Colonic mucosa (tissue), 4 donors: ENCODE results near the gene OPCML. TPM values are rescaled to one million over a fixed set of nuclear protein-coding genes. Genes with fewer than 3 reads are reported as not detected.

Experiments
- DNase-seq: peaks from one replicate; pipeline ENCODE4 v3.0.0-alpha.2; 2020
- H3K27ac ChIP-seq: fragments of 200-600 bp; one replicate; pipeline ENCODE4 v1.8.0; 2021
- H3K27me3 ChIP-seq: fragments of 200-600 bp; one replicate; pipeline ENCODE4 v1.8.0; 2021
- H3K36me3 ChIP-seq: fragments of 200-600 bp; one replicate; pipeline ENCODE4 v1.8.0; 2021
- H3K4me1 ChIP-seq: fragments of 200-600 bp; one replicate; pipeline ENCODE4 v1.8.0; 2021; ENCODE audit warnings: mild to moderate bottlenecking
- H3K4me3 ChIP-seq: fragments of 200-600 bp; one replicate; pipeline ENCODE4 v1.8.0; 2021
- H3K9ac ChIP-seq, 2 donors: one replicate each; pipeline ENCODE4 v1.7.0; 2013; ENCODE audit warnings: control low read depth in 2 of 2, low read depth in 2 of 2, low read length in 2 of 2
- H3K9me3 ChIP-seq: fragments of 200-600 bp; one replicate; pipeline ENCODE4 v1.8.0; 2021
- intact Hi-C: fragments of 100-400 bp; cut with DNase I; formaldehyde crosslinking; loops from one replicate; pipeline ENCODE4 v1.14.1; 2022
- total RNA-seq, 2 donors: library from RNA; stranded (reverse); fragmentation: NEBNext Ultra II Directional in 1 of 2; extraction: Animal tissue kit (Norgen Biotek cat#: 25700) in 1 of 2; gene quantifications; one replicate each; pipeline ENCODE4 v1.2.1, GENCODE V29; 2021
- TF ChIP-seq, protein P1 (sequence below): fragments of 200-600 bp; IDR thresholded peaks from one replicate; pipeline ENCODE4 v1.8.0; 2022; ENCODE audit warnings: antibody characterized with exemption, mild to moderate bottlenecking
- donor health status: healthy.
- donor health status: DM: no; HTN: no; CAD: no.
- donor health status: DM: no; HTN: no; CAD: no.

OPCML gene
- total RNA-seq, 2 donors from 2014 or later, result 0.08 TPM; not detected in 1

DNA sequence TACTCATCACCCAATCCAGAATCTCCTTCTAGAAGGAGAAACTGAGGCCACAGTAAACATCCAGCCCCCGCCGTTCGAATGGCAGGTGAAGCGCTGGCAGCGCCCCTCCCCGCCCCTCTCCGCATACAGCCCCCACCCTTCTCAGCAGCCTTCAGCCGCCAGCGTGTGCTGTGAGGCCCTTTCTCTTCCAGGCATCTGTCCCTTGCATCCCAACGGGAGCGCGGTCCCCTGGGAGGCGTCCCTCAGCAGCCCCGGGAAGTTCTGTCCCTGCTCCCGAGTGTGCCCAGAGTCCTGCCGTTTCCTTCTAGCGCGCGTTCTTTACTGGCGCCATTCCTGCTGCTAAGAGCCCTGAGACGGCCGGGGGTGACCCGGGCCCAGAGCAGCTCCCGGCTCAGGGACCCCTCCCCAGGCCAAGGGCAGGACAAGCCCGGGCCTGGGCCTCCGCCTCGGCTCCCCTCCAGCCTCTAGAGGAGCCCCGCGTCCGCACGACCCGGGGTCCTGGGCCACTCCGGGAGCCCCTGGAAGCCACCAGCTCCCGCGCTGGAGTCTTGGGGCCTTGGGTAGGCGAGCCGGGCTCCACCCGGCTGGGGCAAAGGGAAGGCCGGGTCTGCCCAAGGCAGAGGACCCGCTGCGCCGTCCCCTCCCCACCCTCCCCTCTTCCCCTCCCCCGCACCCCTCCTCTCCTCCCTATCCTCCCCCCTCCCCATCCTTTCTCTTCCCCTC, 450.4 kb downstream of the OPCML start:
- no peak overlapping the region for H3K4me3 ChIP-seq
- H3K4me1 ChIP-seq, result no peaks in the 10 kb centered on the region
- no peaks in the 10 kb centered on the region for H3K9me3 ChIP-seq
- TF ChIP-seq, protein P1, sequence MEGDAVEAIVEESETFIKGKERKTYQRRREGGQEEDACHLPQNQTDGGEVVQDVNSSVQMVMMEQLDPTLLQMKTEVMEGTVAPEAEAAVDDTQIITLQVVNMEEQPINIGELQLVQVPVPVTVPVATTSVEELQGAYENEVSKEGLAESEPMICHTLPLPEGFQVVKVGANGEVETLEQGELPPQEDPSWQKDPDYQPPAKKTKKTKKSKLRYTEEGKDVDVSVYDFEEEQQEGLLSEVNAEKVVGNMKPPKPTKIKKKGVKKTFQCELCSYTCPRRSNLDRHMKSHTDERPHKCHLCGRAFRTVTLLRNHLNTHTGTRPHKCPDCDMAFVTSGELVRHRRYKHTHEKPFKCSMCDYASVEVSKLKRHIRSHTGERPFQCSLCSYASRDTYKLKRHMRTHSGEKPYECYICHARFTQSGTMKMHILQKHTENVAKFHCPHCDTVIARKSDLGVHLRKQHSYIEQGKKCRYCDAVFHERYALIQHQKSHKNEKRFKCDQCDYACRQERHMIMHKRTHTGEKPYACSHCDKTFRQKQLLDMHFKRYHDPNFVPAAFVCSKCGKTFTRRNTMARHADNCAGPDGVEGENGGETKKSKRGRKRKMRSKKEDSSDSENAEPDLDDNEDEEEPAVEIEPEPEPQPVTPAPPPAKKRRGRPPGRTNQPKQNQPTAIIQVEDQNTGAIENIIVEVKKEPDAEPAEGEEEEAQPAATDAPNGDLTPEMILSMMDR, result no peak
- DNase-seq, result no peak
- intact Hi-C loops, result loop anchor here (5.0 kb wide), 1 partner anchor 750 kb away; no protein-coding TSS in a partner anchor
- no peaks in the 10 kb centered on the region for H3K36me3 ChIP-seq
- no peak overlapping the region for H3K27ac ChIP-seq
- H3K27me3 ChIP-seq, result peaks cover 4% of the 10 kb centered on the region
- H3K9ac ChIP-seq, result no peak overlapping the region

DNA sequence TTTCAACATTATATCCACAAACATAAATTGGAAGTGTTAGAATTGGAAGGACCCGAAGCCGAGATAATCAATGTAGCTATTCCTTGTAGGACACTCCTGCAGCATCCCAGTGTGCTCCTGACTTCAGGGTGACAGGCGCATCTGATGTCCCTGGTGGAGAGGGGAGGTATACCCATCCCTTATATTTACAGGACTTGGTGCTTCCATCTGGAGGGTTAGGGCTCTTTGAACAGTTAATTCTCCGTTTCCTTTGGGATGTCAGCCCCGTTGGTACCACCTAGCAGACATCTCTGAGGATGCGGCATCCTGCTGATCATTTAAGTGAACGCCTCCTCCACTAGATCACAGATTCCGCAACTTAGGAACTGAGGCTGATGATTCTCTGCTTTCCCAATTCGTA, 451.3 kb downstream of the OPCML start:
- Histone ChIP-seq H3K4me1 (no peaks in the 10 kb centered on the region), H3K9ac (no peak overlapping the region), H3K4me3 (no peak overlapping the region), H3K27me3 (peaks cover 4% of the 10 kb centered on the region), H3K9me3 (no peaks in the 10 kb centered on the region), H3K27ac (no peak overlapping the region), H3K36me3 (no peaks in the 10 kb centered on the region)
- no peak for DNase-seq
- TF ChIP-seq, protein P1, result no peak
- intact Hi-C loops, result loop anchor here (5.0 kb wide), 1 partner anchor 751 kb away; no protein-coding TSS in a partner anchor

DNA sequence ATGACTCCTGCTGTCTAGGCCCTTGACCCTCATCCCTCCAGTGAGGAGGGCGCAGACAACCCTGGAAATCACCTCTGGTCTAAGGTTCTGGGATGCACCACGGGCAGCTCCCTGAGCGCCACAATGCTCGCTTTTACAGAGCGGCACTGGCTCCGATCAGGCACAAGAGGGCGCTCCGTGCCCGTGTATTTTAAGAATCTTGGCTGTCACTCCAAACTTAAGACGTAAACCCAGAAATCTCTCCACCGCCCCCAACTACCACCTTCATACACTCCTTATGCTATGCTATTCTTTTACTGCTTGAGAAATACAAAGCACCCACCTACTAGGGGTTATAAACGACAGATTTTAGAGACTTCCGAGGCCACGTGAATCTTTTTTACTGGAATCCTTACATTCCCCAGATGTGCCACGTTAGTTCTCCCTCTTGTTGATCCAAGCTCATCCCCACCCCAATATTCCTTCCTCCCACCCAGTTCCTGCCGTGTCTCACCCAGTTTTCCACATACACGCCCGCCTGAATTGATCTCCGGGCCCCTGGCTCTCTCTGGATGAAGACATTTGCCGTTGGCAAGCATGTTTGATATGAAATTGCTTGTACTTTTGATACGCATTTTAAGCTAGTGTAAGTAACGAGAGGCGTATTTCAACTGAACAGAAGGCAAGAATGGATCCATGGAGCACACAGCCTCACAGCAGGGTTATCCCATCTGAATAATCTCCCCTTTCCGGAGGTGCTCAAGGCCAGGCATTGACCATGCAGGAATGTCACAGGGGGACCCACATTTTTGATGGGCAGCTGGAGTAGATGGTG, 453.5 kb downstream of the OPCML start:
- intact Hi-C loops, result no loop called here
- no peak for DNase-seq
- H3K27me3 ChIP-seq, result no peaks in the 10 kb centered on the region
- no peaks in the 10 kb centered on the region for H3K4me1 ChIP-seq
- H3K4me3 ChIP-seq, result no peak overlapping the region
- H3K9me3 ChIP-seq, result no peaks in the 10 kb centered on the region
- TF ChIP-seq, protein P1, result peak; percentile 56
- H3K27ac ChIP-seq, result no peak overlapping the region
- H3K9ac ChIP-seq, result no peak overlapping the region
- no peaks in the 10 kb centered on the region for H3K36me3 ChIP-seq

DNA sequence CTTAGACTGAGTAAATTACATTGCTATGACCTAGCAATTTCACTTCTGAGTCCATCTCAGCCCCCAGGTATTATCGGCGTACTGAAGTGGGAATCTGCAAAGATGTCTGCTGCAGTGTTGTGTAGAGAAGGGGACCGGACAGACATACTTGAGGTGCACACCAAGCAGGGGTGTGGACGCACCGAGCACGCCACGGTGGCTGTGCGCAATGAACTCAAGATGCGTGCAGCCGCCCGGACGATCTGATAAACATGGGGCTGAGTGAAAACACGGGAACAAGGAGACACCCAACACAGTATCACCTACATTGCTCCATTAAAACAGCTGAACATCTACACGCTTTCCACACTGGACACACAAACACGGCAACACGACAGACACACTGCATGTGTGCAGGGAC, 454.3 kb downstream of the OPCML start:
- DNase-seq, result no peak
- Histone ChIP-seq H3K27me3 (no peaks in the 10 kb centered on the region), H3K36me3 (no peaks in the 10 kb centered on the region), H3K9ac (no peak overlapping the region), H3K4me3 (no peak overlapping the region), H3K27ac (no peak overlapping the region), H3K9me3 (no peaks in the 10 kb centered on the region), H3K4me1 (no peaks in the 10 kb centered on the region)
- TF ChIP-seq, protein P1, result no peak
- intact Hi-C loops, result no loop called here

DNA sequence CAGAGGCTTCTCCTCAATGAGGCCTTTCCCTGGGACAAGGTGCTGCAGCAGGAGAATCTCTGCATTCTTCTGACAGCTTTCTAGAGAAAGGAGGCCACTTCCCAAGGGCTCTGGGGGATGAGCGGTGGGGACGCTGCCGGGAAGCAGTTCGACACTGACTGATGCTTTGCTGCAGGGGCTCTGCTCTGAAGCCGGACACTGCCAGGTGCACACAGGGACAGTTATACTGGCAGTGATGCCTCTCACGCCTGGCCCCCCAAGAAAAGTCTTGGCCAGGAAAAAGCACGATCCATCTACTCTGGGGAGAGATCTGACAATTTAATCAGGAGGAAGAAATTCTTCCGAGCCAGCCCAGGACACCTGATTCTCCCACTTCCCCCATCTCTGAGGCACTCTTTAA, 456.9 kb downstream of the OPCML start:
- H3K27me3 ChIP-seq, result no peaks in the 10 kb centered on the region
- H3K27ac ChIP-seq, result no peak overlapping the region
- DNase-seq, result no peak
- no peaks in the 10 kb centered on the region for H3K9me3 ChIP-seq
- no peak overlapping the region for H3K9ac ChIP-seq
- no peaks in the 10 kb centered on the region for H3K36me3 ChIP-seq
- TF ChIP-seq, protein P1, result no peak
- no peak overlapping the region for H3K4me3 ChIP-seq
- no peaks in the 10 kb centered on the region for H3K4me1 ChIP-seq
- intact Hi-C loops, result no loop called here
